Thyroid gland (tissue), 4 donors: ENCODE data around the gene PCNX3.

Experiments
- POLR2A ChIP-seq, 2 donors: fragments of 450-650 bp; IDR thresholded peaks; one replicate each; pipeline ENCODE4 v1.6.1; 2017; ENCODE audit warnings: antibody characterized with exemption in 2 of 2, mild to moderate bottlenecking in 2 of 2, moderate library complexity in 1 of 2
- TF ChIP-seq, protein P1 (sequence below), 6 experiments: fragments of 200-600 bp in 3 of 6; fragments of 450-650 bp in 3 of 6; sonication (generic) in 3 of 6; IDR thresholded peaks; one replicate each; pipeline ENCODE4 v1.5.1; 2016 to 2019; ENCODE audit warnings: antibody characterized with exemption in 6 of 6, mild to moderate bottlenecking in 2 of 6, inconsistent platforms in 1 of 6, moderate library complexity in 1 of 6

DNA sequence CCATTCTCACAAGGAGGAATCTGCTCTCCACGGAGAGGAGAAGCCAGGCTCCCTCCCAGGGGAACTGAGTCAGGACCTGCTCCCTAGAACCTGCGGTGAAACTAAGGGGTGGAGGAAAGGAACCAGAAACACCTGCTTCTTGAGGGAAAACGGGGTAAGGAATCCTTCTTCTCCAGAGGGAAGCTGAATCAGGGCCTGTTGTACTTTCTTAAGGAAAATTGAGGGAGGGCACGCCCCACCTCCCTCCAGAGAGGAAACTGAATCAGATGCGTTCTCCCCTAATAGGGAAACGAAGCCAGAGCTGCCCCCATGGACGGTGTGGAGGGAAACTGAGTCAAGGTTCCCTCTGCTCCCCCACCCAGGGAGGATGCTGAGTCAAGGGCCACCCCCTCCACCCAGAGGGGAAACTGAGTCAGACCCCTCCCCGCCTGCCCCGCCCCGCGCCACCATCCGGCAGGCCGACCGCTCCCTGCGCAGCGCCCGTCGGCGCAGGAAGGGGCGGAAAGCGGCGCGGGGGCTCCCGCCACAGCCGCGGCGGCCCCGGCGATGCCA is 46.7 kb downstream of the PCNX3 start:
- TF ChIP-seq POLR2A (IDR thresholded peaks at IDR 0.05), result no peak
- TF ChIP-seq, protein P1, sequence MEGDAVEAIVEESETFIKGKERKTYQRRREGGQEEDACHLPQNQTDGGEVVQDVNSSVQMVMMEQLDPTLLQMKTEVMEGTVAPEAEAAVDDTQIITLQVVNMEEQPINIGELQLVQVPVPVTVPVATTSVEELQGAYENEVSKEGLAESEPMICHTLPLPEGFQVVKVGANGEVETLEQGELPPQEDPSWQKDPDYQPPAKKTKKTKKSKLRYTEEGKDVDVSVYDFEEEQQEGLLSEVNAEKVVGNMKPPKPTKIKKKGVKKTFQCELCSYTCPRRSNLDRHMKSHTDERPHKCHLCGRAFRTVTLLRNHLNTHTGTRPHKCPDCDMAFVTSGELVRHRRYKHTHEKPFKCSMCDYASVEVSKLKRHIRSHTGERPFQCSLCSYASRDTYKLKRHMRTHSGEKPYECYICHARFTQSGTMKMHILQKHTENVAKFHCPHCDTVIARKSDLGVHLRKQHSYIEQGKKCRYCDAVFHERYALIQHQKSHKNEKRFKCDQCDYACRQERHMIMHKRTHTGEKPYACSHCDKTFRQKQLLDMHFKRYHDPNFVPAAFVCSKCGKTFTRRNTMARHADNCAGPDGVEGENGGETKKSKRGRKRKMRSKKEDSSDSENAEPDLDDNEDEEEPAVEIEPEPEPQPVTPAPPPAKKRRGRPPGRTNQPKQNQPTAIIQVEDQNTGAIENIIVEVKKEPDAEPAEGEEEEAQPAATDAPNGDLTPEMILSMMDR (IDR thresholded peaks at IDR 0.05), result no peak
